Smooth muscle cell (in vitro differentiated cells): Measurements from ENCODE around the gene PARP16. TPM values are rescaled to one million over a fixed set of nuclear protein-coding genes. Genes with fewer than 3 reads are reported as not detected.
A peak's percentile ranks its signal among the peaks of the same experiment; 100 is the strongest.

Source experiments
- DNase-seq: peaks from one replicate; lab custom pipeline; 2025; ENCODE audit not compliant: unreplicated experiment; lab: John Stamatoyannopoulos, UW
- H2AFZ ChIP-seq: fragments of 200-600 bp; sonication (generic); 2 replicates; pipeline ENCODE4 v1.6.0; 2016; ENCODE audit warnings: antibody characterized with exemption, low read depth, mild to moderate bottlenecking
- H3F3A ChIP-seq: fragments of 200-600 bp; sonication (generic); 2 replicates; pipeline ENCODE4 v1.6.0; 2017; ENCODE audit warnings: antibody characterized with exemption, low read depth
- H3K27ac ChIP-seq: fragments of 200-600 bp; sonication (generic); 2 replicates; pipeline ENCODE4 v1.5.1; 2016; ENCODE audit warnings: low read depth, mild to moderate bottlenecking
- H3K27me3 ChIP-seq: fragments of 200-600 bp; sonication (generic); 2 replicates; pipeline ENCODE4 v1.6.1; 2016; ENCODE audit warnings: low read depth, mild to moderate bottlenecking
- H3K36me3 ChIP-seq: fragments of 200-600 bp; sonication (generic); 2 replicates; pipeline ENCODE4 v1.5.1; 2016; ENCODE audit warnings: low read depth
- H3K4me1 ChIP-seq: fragments of 200-600 bp; sonication (generic); 2 replicates; pipeline ENCODE4 v1.5.1; 2016; ENCODE audit warnings: low read depth
- H3K4me2 ChIP-seq: fragments of 200-600 bp; sonication (generic); 2 replicates; pipeline ENCODE4 v1.6.0; 2016; ENCODE audit warnings: mild to moderate bottlenecking
- H3K4me3 ChIP-seq: fragments of 200-600 bp; sonication (generic); 2 replicates; pipeline ENCODE4 v1.5.1; 2016; ENCODE audit warnings: mild to moderate bottlenecking
- H3K79me2 ChIP-seq: fragments of 200-600 bp; sonication (generic); 2 replicates; pipeline ENCODE4 v1.6.0; 2016; ENCODE audit warnings: low read depth, mild to moderate bottlenecking
- H3K9ac ChIP-seq: fragments of 200-600 bp; sonication (generic); 2 replicates; pipeline ENCODE4 v1.6.0; 2016; ENCODE audit warnings: low read depth
- H3K9me3 ChIP-seq: fragments of 200-600 bp; sonication (generic); replicated peaks from 2 replicates; pipeline ENCODE4 v1.5.1; 2016; ENCODE audit warnings: low read depth
- H4K20me1 ChIP-seq: fragments of 200-600 bp; sonication (generic); 2 replicates; pipeline ENCODE4 v1.6.0; 2016; ENCODE audit warnings: low read depth
- CTCF ChIP-seq: fragments of 200-600 bp; sonication (generic); IDR thresholded peaks from 2 replicates; pipeline ENCODE4 v1.5.1; 2017; ENCODE audit warnings: borderline replicate concordance, mild to moderate bottlenecking, antibody characterized with exemption; ENCODE audit not compliant: insufficient read depth, poor library complexity, severe bottlenecking
- WGBS: methylation state at CpG from one replicate; pipeline ENCODE4 v1.1.7; 2016; ENCODE audit warnings: low lambda C conversion rate; 5-methylcytosine and 5-hydroxymethylcytosine counted together
- polyA plus RNA-seq: library from polyadenylated mRNA; unstranded; fragments of >200 nt; fragmentation: Nextera tagmentation; extraction: Ambion mirVana; gene quantifications from 2 replicates; pipeline ENCODE4 v1.2.1, GENCODE V29; 2016
- total RNA-seq: library from RNA; depleted of rRNA; stranded (reverse); fragments of >200 nt; gene quantifications from 2 replicates; pipeline ENCODE4 v1.2.3, GENCODE V29; 2014

Gene PARP16
- total and polyA plus RNA-seq, 2 experiments from 2014 or later, result 6.0 to 15.1 TPM

DNA sequence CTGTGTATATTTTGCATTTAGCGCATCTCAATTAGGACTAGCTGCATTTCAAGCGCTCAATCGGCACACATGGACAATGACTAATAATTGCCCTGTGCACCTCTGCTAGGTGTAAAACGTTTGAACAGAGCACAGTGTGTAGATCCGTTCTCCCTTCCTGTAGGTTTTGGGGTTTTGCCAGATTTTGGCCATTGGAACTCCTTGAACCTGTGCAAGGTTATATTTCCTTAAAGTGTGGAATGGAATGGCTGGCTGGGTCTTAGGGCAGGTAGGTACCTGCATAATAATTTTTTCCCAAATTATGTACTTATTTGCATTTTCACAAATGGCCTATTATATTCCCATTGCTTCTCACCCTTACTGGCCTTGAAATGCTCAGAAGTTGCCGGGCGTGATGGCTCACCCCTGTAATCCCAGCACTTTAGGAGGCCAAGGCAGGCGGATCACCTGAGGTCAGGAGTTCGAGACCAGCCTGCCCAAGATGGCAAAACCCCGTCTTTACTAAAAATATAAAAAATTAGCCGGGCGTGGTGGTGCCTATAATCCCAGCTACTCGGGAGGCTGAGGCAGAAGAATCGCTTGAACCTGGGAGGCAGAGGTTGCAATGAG, 18.6 kb upstream of the PARP16 start:
- Histone ChIP-seq H3K9me3 (no peaks in the 10 kb centered on the region), H3K4me3 (no peak overlapping the region), H4K20me1 (no peaks in the 10 kb centered on the region), H3K36me3 (no peaks in the 10 kb centered on the region), H3K79me2 (no peaks in the 10 kb centered on the region), H3K27ac (peak overlapping the region; percentile 92), H3K4me2 (no peak overlapping the region), H3K4me1 (peaks cover 15% of the 10 kb centered on the region), H3F3A (peaks cover 28% of the 10 kb centered on the region), H2AFZ (no peak overlapping the region), H3K9ac (no peak overlapping the region), H3K27me3 (no peaks in the 10 kb centered on the region)
- 62% methylated on average over 14 of the region's 14 CpGs for WGBS
- no peak for DNase-seq
- TF ChIP-seq CTCF, result no peak

GRCh38 chr15:65304381-65305149, 17.9 kb upstream of the PARP16 start, which contains the start of gene RNU5B-1:
Gene RNU5B-1 (plus strand): TSS chr15:65304677.
- DNase-seq, result no peak
- 1% methylated on average over 24 of the region's 24 CpGs for WGBS

DNA sequence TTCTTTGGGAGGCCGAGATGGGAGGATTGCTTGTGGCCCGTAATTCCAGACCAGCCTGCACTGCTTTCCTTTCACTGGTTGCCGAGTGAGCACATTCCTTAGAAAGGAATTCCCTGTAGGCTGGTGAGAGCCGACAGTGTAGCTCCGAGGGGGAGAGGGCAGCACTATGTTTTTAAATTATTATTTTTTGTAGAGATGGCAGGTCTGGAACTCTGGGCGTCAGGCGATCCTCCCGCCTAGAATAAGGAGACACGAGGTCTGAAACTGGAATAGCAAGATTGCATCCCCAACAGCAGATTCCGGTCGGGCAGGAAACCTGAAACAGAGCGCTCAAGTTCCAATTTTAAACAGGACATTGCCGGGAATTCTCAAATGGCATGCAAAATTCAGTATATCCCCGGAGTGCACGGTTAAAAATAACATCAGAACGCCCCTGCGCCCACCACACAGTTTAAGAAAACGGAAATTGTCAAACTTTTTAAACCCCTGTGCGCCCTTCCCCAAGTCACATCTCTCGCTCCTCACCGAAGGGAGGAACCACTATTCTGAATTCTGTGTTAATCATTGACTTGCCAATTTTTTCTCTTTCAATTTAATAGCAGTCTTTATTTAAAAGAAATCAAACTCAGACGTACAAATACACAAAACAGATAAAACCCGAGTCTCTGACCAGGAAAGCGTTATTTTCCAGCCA, 17.2 kb upstream of the PARP16 start:
- no peaks in the 10 kb centered on the region for H3K79me2 ChIP-seq
- H3K27ac ChIP-seq, result peak overlapping the region; percentile 92
- peak overlapping the region; percentile 65 for H3K4me3 ChIP-seq
- no peaks in the 10 kb centered on the region for H3K27me3 ChIP-seq
- H3K36me3 ChIP-seq, result no peaks in the 10 kb centered on the region
- H3K9ac ChIP-seq, result peak overlapping the region; percentile 94
- WGBS, result 5% methylated on average over 24 of the region's 24 CpGs
- H4K20me1 ChIP-seq, result no peaks in the 10 kb centered on the region
- H2AFZ ChIP-seq, result peak overlapping the region; percentile 96
- DNase-seq, result no peak
- peaks cover 28% of the 10 kb centered on the region for H3F3A ChIP-seq
- peaks cover 9% of the 10 kb centered on the region for H3K4me1 ChIP-seq
- no peak for TF ChIP-seq CTCF
- H3K4me2 ChIP-seq, result peak overlapping the region; percentile 91
- H3K9me3 ChIP-seq, result no peaks in the 10 kb centered on the region

More at GRCh38 chr15:65304381-65305149, 17.9 kb upstream of the PARP16 start, which contains the start of gene RNU5B-1:
- H3K4me2 ChIP-seq, result peak within 1 kb of the TSS; percentile 91
- H3K36me3 ChIP-seq, result no peaks in the 10 kb centered on the region
- H3K4me3 ChIP-seq, result peak within 1 kb of the TSS; percentile 65
- H3K27me3 ChIP-seq, result no peaks in the 10 kb centered on the region
- TF ChIP-seq CTCF, result peak; percentile 81
- no peaks in the 10 kb centered on the region for H3K9me3 ChIP-seq
- H3K79me2 ChIP-seq, result no peaks in the 10 kb centered on the region
- peak within 1 kb of the TSS; percentile 94 for H3K9ac ChIP-seq
- peaks cover 9% of the 10 kb centered on the region for H3K4me1 ChIP-seq
- peak within 1 kb of the TSS; percentile 92 for H3K27ac ChIP-seq
- peaks cover 28% of the 10 kb centered on the region for H3F3A ChIP-seq
- H2AFZ ChIP-seq, result peak within 1 kb of the TSS; percentile 96
- no peaks in the 10 kb centered on the region for H4K20me1 ChIP-seq
